Forelimb muscle (tissue), 1 donor: ENCODE measurements around the gene ZNF473. TPM values are rescaled to one million over a fixed set of nuclear protein-coding genes. Genes with fewer than 3 reads are reported as not detected.

Source experiments
- DNase-seq: peaks from one replicate; pipeline ENCODE4 v3.0.0-alpha.2; 2013; ENCODE audit warnings: low read depth
- polyA plus RNA-seq: library from polyadenylated mRNA; unstranded; fragments of 120-200 nt; gene quantifications from one replicate; pipeline ENCODE4 v1.2.1, GENCODE V29; 2013; ENCODE audit not compliant: insufficient read length

ZNF473 gene
- polyA plus RNA-seq, result 7.3 TPM

- peak; percentile 91 for DNase-seq
These were observed at the start of gene ZNF473 for GRCh38 chr19:50025794-50026549. ZNF473 (plus strand) TSS chr19:50026005; CDS start chr19:50031083, 5,078 bp downstream.

DNA sequence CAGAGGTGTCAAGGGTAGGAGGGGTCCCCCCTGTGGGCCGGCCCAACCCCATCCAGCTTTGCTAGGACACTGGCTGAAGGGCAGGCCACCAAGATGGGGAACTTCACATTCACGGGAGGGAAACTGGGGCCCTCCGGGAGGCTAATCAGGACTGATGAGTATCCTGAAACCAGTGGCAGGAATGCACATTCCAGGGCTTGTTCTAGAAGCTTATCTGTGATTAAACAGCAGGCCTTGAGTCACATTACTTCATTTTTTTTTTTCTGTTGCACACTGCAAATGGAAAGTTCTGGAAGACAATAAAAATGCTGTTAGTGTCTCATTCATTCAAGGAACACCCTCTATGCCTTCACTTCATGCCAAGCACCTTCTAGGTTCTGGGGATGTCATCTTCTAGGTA is 49.3 kb upstream of the ZNF473 start:
- no peak for DNase-seq

GRCh38 chr19:49977076-49977475 is 48.7 kb upstream of the ZNF473 start:
- no peak for DNase-seq

- no peak for DNase-seq
These were observed 47.9 kb upstream of the ZNF473 start for GRCh38 chr19:49977881-49978280.

DNA sequence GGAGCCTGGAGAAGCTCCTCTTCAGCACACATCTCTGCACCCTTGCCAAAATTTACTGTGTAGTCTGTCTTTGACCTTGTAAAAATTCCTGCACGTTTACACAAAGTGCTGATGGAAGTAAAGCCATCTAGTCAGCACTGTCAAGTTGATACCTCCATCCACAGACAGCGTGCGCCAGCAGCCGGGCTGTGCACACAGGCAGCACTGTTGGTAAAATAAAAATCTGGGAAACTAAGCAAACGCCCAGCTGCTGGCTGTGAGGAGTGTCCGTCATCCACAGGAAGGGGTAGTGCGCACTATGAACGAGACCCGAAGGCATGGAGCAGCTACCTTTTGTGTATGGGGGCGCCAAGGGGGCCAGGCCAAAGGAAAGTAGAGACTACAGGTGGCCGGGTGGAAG is 47.5 kb upstream of the ZNF473 start:
- DNase-seq, result no peak

- no peak for DNase-seq
These were observed 43.9 kb upstream of the ZNF473 start for GRCh38 chr19:49981603-49982593.

- peak; percentile 19 for DNase-seq
These were observed 42.1 kb upstream of the ZNF473 start for GRCh38 chr19:49983645-49984229.

DNA sequence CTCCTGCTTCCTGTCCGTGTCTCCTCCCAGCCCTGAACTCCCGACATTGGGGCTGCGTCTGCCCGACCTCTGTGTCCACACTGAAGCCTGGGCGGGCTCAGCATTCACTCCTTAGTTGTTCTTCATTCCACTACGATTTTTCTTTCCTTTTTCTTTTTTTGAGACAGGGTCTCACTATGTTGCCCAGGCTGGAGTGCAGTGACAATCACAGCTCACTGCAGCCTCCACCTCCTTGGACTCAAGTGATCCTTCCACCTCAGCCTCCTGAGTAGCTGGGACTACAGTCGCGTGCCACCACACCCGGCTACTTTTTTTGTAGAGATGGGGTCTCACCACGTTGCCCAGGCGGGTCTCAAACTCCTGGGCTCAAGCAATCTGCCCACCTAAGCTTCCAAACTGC is 41.3 kb upstream of the ZNF473 start:
- no peak for DNase-seq

- DNase-seq, result no peak
These were observed 39.9 kb upstream of the ZNF473 start for GRCh38 chr19:49985871-49986270.

- DNase-seq, result no peak
These were observed 39.5 kb upstream of the ZNF473 start for GRCh38 chr19:49986354-49986753.

DNA sequence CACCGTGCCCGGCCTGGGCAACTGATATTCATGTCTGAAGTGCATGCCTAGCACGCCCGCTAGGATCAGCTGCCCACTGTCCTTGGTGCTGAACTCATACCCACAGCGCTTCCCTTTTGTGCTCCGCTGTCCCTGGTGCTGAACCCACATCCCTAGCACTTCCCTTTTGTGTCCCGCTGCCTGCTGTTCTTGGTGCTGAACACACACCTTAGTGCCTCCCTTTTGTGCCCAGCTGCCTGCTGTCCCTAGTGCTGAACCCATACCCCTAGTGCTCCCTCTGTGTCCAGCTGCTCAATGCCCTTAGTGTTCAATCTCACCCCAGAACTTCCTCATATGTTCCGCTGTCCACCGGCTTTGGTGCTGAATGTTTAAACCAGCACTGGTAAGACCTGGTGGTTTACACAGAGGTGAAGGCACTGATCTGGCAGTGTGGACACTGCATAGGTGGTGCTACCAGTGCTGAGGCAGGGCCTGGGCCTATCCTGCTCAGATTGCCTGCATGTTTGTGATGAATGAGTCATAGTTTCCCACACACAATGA is 38.6 kb upstream of the ZNF473 start:
- DNase-seq, result peak; percentile 76

- no peak for DNase-seq
These were observed 37.8 kb upstream of the ZNF473 start for GRCh38 chr19:49988007-49988406.

GRCh38 chr19:49988433-49988832 is 37.4 kb upstream of the ZNF473 start:
- DNase-seq, result no peak

- DNase-seq, result no peak
These were observed 28.1 kb upstream of the ZNF473 start for GRCh38 chr19:49997709-49998108.

DNA sequence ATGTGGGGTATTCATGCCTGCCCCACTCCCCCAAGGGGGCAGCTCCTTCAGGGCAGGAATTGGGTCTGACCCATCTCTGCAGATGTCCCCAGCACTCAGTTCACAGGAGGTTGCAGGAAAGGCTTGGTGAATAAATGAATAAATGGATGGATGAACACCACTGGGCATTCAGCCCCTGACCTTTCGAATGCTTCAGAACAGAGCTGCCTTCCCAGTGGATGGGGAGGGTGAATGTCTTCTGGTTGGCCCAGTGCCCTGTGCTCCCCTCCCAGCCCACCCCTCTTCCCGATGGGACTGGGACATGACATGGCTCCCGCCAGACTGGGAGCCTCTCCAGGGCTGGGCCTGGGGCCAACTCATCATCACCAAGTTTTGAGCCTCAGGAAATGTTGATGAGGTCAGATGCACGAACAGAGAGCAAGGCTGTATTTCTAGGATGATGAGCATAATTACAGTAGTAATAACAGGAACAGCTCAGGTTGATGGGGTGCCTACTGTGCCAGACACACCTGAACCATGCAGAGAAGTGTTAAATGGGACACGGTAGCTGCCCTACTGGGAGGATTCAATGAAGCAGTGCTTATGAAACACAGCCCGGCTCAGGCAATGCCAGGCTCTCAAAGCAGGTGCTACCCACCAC is 26.3 kb upstream of the ZNF473 start:
- DNase-seq, result no peak

GRCh38 chr19:50000038-50000840 is 25.6 kb upstream of the ZNF473 start:
- DNase-seq, result no peak

DNA sequence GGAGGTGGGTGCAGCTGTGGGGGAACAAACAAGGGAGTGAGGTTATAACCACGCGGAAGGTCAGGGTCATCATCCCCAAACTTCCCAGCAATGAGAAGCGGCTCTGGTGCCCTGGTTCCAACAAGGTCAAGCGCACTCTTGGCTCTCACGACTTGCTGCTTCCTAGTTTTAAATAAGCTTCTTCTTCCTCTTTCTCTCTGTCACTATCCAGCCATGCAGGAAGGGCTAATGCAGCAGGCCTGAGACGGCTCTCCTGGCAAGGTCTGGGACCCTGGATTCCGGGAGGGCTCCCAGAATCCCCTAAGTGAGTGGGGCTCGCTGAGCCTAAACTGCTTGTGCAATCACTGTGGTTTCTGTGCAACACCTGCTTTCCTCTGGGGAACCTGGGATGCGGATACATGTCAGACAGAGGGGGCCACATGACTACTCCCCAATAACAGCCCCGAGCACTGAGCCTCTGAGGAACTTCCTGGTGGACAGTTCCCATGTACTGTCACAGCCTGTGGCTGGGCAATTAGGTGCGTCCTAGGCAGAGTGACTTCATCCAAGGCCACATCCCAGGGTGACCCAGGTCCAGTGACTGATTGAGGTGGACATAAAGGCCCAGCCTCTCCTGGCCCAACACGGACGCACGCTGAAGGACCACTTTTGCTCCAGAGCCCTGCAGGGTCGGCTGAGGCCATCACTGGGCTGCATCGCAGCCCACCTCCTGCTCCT is 24.8 kb upstream of the ZNF473 start:
- no peak for DNase-seq

DNA sequence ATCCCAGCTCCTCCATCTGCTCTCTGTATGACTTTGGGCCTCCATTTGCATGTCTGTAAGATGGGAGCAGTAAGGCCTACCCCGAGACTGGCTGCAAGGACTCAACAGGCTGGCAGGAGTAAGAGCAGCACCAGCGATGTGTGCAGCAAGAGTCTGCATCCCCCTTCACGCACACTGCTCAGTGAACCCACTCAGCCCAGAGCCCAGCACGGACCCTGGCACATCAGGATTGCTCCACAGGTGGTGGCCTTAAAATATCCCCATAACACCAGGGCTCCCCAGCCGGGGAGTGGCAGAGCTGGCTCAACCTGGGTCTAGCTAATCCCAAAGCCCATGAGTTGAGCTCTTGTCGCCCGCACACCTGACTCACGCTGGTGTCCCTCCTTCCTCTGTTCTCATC is 24.0 kb upstream of the ZNF473 start:
- DNase-seq, result no peak

- no peak for DNase-seq
These were observed 23.3 kb upstream of the ZNF473 start for GRCh38 chr19:50002386-50002960.
